Skin epidermis (tissue), 12 donors: Measurements from ENCODE around the gene TM7SF3.

ENCODE experiments used
- H3K27ac ChIP-seq, 21 experiments: fragments of 200-600 bp; sonication (generic) in 11 of 21; one replicate each; pipeline ENCODE4 v1.5.0; 2020; ENCODE audit warnings: mild to moderate bottlenecking in 3 of 21, inconsistent platforms in 2 of 21, moderate library complexity in 2 of 21
- H3K4me3 ChIP-seq, 7 experiments: fragments of 200-600 bp; sonication (generic) in 2 of 7; one replicate each; pipeline ENCODE4 v1.5.0; 2020; ENCODE audit warnings: inconsistent platforms in 2 of 7, mild to moderate bottlenecking in 2 of 7, moderate library complexity in 1 of 7

TM7SF3 gene

GRCh38 chr12:26937863-26938700 lies 76.1 kb downstream of the TM7SF3 start, which contains the start of the genes FGFR1OP2 and INTS13:
FGFR1OP2 (plus strand) TSS chr12:26938470; CDS start chr12:26954159, 15,689 bp downstream.
INTS13 (minus strand) TSS chr12:26937981; CDS start chr12:26936803, 1,178 bp downstream.
- Histone ChIP-seq H3K27ac (peak within 1 kb of the TSS; percentile 63 to 100 (median 98)), H3K4me3 (peak within 1 kb of the TSS; percentile 73 to 94 (median 85))

GRCh38 chr12:26937443-26937862 lies 76.7 kb downstream of the TM7SF3 start:
- Histone ChIP-seq H3K27ac (peak overlapping the region; percentile 7 to 100 (median 98)), H3K4me3 (peak overlapping the region; percentile 73 to 94 (median 85))

GRCh38 chr12:26936559-26937442 lies 77.4 kb downstream of the TM7SF3 start:
- H3K27ac ChIP-seq: peak overlapping the region in 20 of 21 experiments; percentile 84 to 100 (median 98)

GRCh38 chr12:26935636-26936378 lies 78.4 kb downstream of the TM7SF3 start:
- peak overlapping the region in 5 of 21 experiments; percentile 55 to 99 (median 99) for H3K27ac ChIP-seq
- H3K4me3 ChIP-seq: peak overlapping the region in 2 of 7 experiments; percentile 3 to 4

More at GRCh38 chr12:26936559-26937442, 77.4 kb downstream of the TM7SF3 start:
- peak overlapping the region; percentile 73 to 94 (median 85) for H3K4me3 ChIP-seq

DNA sequence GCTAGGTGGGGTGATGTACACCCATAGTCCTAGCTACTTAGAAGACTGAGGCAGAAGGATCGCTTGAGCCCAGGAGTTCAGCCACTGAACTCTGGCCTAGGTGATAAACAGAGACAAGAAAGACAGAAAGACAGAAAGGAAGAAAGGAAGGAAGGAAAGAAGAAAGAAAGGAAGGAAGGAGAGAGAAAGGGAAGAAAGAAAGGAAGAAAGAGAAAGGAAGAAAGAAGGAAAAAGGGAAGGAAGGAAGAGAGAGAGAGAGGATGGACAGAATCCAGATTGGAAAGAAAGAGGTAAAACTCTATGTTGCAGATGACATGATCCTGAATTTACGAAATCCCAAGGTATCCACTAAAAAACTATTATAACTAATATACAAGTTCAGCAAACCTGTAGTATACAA lies 84.6 kb downstream of the TM7SF3 start:
- Histone ChIP-seq H3K4me3 (no peak overlapping the region), H3K27ac (no peak overlapping the region)

- Histone ChIP-seq H3K27ac (no peak overlapping the region), H3K4me3 (no peak overlapping the region)
Observed at GRCh38 chr12:26928661-26929060, 85.5 kb downstream of the TM7SF3 start.
